WTC11 (cell line): ENCODE results near the gene MYO5B. TPM values are rescaled to one million over a fixed set of nuclear protein-coding genes. Genes with fewer than 3 reads are reported as not detected.
"Not testable (repeated sequence)": the region's sequence is repeated elsewhere in the genome, so short reads cannot be mapped to it uniquely, and the experiment has no call there.

Experiments
- ATAC-seq: fragments of 200-7000 bp; cut with Tn5 transposase; 2 replicates; pipeline ENCODE4 v1.10.0; 2021; ENCODE audit warnings: mild to moderate bottlenecking, moderate library complexity
- CTCF ChIA-PET: fragments of 300-600 bp; sonication (Branson Sonifier 250); formaldehyde crosslinking; loops from one replicate; lab custom pipeline; 2021; ENCODE audit warnings: antibody characterized with exemption; lab: Charles Lee
- POLR2A ChIA-PET: fragments of 350-600 bp; sonication (Branson Sonifier 250); formaldehyde crosslinking; loops from one replicate; lab custom pipeline; 2021; ENCODE audit warnings: antibody characterized with exemption; lab: Charles Lee
- DNase-seq: peaks from one replicate; pipeline ENCODE4 v3.0.0; 2021; ENCODE audit warnings: low spot score
- H3K27ac Mint-ChIP-seq: 2 replicates; pipeline ENCODE4 v1.8.0; 2021; ENCODE audit warnings: mixed read lengths
- H3K27me3 Mint-ChIP-seq: 2 replicates; pipeline ENCODE4 v1.8.0; 2021; ENCODE audit warnings: low read depth, mild to moderate bottlenecking, moderate library complexity, mixed read lengths
- H3K36me3 Mint-ChIP-seq: 2 replicates; pipeline ENCODE4 v1.8.0; 2021; ENCODE audit warnings: mixed read lengths
- H3K4me1 Mint-ChIP-seq: 2 replicates; pipeline ENCODE4 v1.8.0; 2022; ENCODE audit warnings: mixed read lengths
- H3K4me3 Mint-ChIP-seq: 2 replicates; pipeline ENCODE4 v1.8.0; 2021; ENCODE audit warnings: mild to moderate bottlenecking, moderate library complexity, mixed read lengths
- H3K9me3 Mint-ChIP-seq: 2 replicates; pipeline ENCODE4 v1.8.0; 2021; ENCODE audit warnings: mixed read lengths
- ATF3 ChIP-seq: sonication (generic); formaldehyde crosslinking; conservative IDR thresholded peaks from 2 replicates; pipeline ENCODE4 v1.8.1; 2022; ENCODE audit warnings: mild to moderate bottlenecking, missing genetic modification reagents
- CREB1 ChIP-seq: sonication (generic); formaldehyde crosslinking; IDR thresholded peaks from 2 replicates; pipeline ENCODE4 v1.8.0; 2023; ENCODE audit warnings: mild to moderate bottlenecking, missing genetic modification reagents
- ELF4 ChIP-seq: sonication (generic); formaldehyde crosslinking; IDR thresholded peaks from 2 replicates; pipeline ENCODE4 v1.8.1; 2022; ENCODE audit warnings: low read depth, mild to moderate bottlenecking, moderate library complexity, missing genetic modification reagents
- EMX1 ChIP-seq: fragments of 250-450 bp; sonication (Bioruptor Pico); IDR thresholded peaks from 2 replicates; pipeline ENCODE4 v1.8.0; 2021; ENCODE audit warnings: mild to moderate bottlenecking
- ERG ChIP-seq: fragments of 250-450 bp; sonication (Bioruptor Pico); IDR thresholded peaks from 2 replicates; pipeline ENCODE4 v1.8.0; 2021; ENCODE audit warnings: mild to moderate bottlenecking
- IRF1 ChIP-seq: sonication (generic); formaldehyde crosslinking; IDR thresholded peaks from 2 replicates; pipeline ENCODE4 v1.8.0; 2023; ENCODE audit warnings: missing genetic modification reagents
- IRF2 ChIP-seq: sonication (generic); formaldehyde crosslinking; IDR thresholded peaks from 2 replicates; pipeline ENCODE4 v1.8.0; 2022; ENCODE audit warnings: low read depth, missing genetic modification reagents, borderline replicate concordance
- SOX15 ChIP-seq: fragments of 250-450 bp; sonication (Bioruptor Pico); IDR thresholded peaks from 2 replicates; pipeline ENCODE4 v1.9.0; 2021; ENCODE audit warnings: mild to moderate bottlenecking
- SP1 ChIP-seq: sonication (generic); formaldehyde crosslinking; conservative IDR thresholded peaks from 2 replicates; pipeline ENCODE4 v1.8.1; 2022; ENCODE audit warnings: missing genetic modification reagents
- TEAD4 ChIP-seq: sonication (generic); formaldehyde crosslinking; IDR thresholded peaks from 2 replicates; pipeline ENCODE4 v1.8.0; 2022; ENCODE audit warnings: mild to moderate bottlenecking, missing genetic modification reagents
- ZNF138 ChIP-seq: sonication (generic); formaldehyde crosslinking; conservative IDR thresholded peaks from 2 replicates; pipeline ENCODE4 v1.8.1; 2022; ENCODE audit warnings: mild to moderate bottlenecking, moderate library complexity, missing genetic modification reagents
- ZNF232 ChIP-seq: sonication (generic); formaldehyde crosslinking; IDR thresholded peaks from 2 replicates; pipeline ENCODE4 v1.8.0; 2022; ENCODE audit warnings: mild to moderate bottlenecking, missing genetic modification reagents
- ZNF317 ChIP-seq: sonication (generic); formaldehyde crosslinking; IDR thresholded peaks from 2 replicates; pipeline ENCODE4 v1.8.1; 2023; ENCODE audit warnings: low read depth, mild to moderate bottlenecking, moderate library complexity, missing genetic modification reagents, borderline replicate concordance
- total RNA-seq: library from RNA; stranded (reverse); gene quantifications from 3 replicates; pipeline ENCODE4 v1.2.3, GENCODE V29; 2021
- TF ChIP-seq, protein P1 (sequence below): sonication (generic); formaldehyde crosslinking; IDR thresholded peaks from 2 replicates; pipeline ENCODE4 v1.8.0; 2023; ENCODE audit warnings: mild to moderate bottlenecking, missing genetic modification reagents
- TF ChIP-seq, protein P2 (sequence below): sonication (generic); formaldehyde crosslinking; IDR thresholded peaks from 2 replicates; pipeline ENCODE4 v1.8.0; 2022; ENCODE audit warnings: mild to moderate bottlenecking, missing genetic modification reagents

MYO5B gene
- total RNA-seq, 1 experiment from 2014 or later, result 8.7 TPM

DNA sequence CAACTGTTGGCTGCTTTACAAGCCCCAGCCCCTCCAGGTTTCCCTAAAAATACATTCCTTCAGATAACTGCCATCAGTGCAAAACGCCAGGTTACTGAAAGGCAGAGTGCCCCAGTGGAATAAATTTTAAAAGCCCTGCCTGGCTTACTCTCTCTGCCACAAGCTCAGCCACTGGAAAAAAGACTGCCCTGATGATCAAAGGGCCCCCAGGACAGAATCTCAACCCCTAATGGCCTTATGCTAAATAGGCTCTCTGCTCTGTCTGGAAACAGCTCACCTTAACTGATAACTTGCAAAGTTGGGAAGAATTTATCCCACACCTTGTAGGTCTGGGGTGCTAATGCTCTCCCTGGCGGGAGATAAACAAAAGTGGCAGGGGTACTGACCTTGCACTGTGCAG, 37.5 kb upstream of the MYO5B start (continued):
- TF ChIP-seq IRF1 (CRISPR knock-in tag), result no peak

- H3K36me3 Mint-ChIP-seq, result peaks cover 11% of the 10 kb centered on the region; the same call in 1 of the 2 replicates
- peaks cover 19% of the 10 kb centered on the region for H3K27me3 Mint-ChIP-seq
- ChIA-PET POLR2A (no interaction called here), CTCF (interaction anchor here (2.3 kb wide), 1 partner anchor 28 kb away, joined by 7 read pairs; no protein-coding TSS in a partner anchor)
- no peak for ATAC-seq
- H3K4me3 Mint-ChIP-seq, result no peak overlapping the region
- no peak for TF ChIP-seq EMX1 (CRISPR knock-in tag)
- TF ChIP-seq ZNF138 (CRISPR knock-in tag), result no peak
- no peak for TF ChIP-seq IRF2 (CRISPR knock-in tag)
- TF ChIP-seq, protein P1, sequence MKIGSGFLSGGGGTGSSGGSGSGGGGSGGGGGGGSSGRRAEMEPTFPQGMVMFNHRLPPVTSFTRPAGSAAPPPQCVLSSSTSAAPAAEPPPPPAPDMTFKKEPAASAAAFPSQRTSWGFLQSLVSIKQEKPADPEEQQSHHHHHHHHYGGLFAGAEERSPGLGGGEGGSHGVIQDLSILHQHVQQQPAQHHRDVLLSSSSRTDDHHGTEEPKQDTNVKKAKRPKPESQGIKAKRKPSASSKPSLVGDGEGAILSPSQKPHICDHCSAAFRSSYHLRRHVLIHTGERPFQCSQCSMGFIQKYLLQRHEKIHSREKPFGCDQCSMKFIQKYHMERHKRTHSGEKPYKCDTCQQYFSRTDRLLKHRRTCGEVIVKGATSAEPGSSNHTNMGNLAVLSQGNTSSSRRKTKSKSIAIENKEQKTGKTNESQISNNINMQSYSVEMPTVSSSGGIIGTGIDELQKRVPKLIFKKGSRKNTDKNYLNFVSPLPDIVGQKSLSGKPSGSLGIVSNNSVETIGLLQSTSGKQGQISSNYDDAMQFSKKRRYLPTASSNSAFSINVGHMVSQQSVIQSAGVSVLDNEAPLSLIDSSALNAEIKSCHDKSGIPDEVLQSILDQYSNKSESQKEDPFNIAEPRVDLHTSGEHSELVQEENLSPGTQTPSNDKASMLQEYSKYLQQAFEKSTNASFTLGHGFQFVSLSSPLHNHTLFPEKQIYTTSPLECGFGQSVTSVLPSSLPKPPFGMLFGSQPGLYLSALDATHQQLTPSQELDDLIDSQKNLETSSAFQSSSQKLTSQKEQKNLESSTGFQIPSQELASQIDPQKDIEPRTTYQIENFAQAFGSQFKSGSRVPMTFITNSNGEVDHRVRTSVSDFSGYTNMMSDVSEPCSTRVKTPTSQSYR (CRISPR knock-in tag), result no peak
- TF ChIP-seq, protein P2, sequence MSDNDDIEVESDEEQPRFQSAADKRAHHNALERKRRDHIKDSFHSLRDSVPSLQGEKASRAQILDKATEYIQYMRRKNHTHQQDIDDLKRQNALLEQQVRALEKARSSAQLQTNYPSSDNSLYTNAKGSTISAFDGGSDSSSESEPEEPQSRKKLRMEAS (CRISPR knock-in tag), result no peak
- no peak for TF ChIP-seq ATF3 (CRISPR knock-in tag)
- no peak for TF ChIP-seq ELF4 (CRISPR knock-in tag)
- TF ChIP-seq SOX15 (CRISPR knock-in tag), result no peak
- TF ChIP-seq TEAD4, result no peak
- no peak for TF ChIP-seq ZNF232 (CRISPR knock-in tag)
- TF ChIP-seq ERG (CRISPR knock-in tag), result no peak
- TF ChIP-seq ZNF317 (CRISPR knock-in tag), result no peak
- no peak for TF ChIP-seq CREB1 (CRISPR knock-in tag)
- TF ChIP-seq SP1 (CRISPR knock-in tag), result no peak
- H3K9me3 Mint-ChIP-seq, result peaks cover 32% of the 10 kb centered on the region
- DNase-seq, result no peak
- no peak overlapping the region for H3K27ac Mint-ChIP-seq
- peaks cover 11% of the 10 kb centered on the region for H3K4me1 Mint-ChIP-seq
Measured at GRCh38 chr18:50231621-50232020, 36.7 kb upstream of the MYO5B start.

GRCh38 chr18:50220249-50220648, 25.3 kb upstream of the MYO5B start:
- H3K9me3 Mint-ChIP-seq, result peaks cover 42% of the 10 kb centered on the region
- H3K27ac Mint-ChIP-seq, CTCF ChIA-PET, H3K4me1 Mint-ChIP-seq, ATAC-seq, POLR2A ChIA-PET, DNase-seq, H3K4me3 Mint-ChIP-seq, H3K27me3 Mint-ChIP-seq: not testable (repeated sequence)
- H3K36me3 Mint-ChIP-seq, result peaks cover 31% of the 10 kb centered on the region
